ENCODE results near the gene HECTD3.

Gene HECTD3

DNA sequence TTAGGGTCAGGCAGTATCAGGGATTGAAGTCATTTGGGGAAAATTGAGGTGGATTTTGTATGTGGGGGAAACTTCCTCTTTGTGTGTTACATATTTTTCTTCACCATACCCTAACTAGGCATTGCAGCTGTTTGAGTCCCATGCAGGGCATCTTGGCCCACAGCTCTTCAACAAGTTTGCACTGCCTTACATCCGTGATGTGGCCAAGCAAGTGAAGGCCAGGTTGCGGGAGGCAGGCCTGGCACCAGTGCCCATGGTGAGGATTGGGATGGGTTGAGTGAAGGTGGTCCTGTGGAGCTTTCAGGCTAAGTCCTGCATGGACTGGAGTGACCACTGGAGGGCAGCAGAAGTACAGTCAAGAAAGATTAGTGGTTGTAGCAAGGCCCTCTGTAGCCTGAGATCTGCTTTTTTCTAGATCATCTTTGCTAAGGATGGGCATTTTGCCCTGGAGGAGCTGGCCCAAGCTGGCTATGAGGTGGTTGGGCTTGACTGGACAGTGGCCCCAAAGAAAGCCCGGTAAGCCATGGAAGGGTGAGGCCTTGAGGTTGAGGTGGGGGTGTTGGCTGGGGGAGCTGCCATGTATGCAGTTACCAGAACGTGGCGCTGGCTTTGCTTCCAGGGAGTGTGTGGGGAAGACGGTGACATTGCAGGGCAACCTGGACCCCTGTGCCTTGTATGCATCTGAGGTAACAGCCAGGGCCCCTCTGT lies 3.4 kb upstream of the HECTD3 start:
- peak; percentile 72 for DNase-seq (ENCODE audit: low read depth)
- no peak overlapping the region for H3K4me3 ChIP-seq (ENCODE audit: low read depth, low read length)
- TF ChIP-seq, protein P1, sequence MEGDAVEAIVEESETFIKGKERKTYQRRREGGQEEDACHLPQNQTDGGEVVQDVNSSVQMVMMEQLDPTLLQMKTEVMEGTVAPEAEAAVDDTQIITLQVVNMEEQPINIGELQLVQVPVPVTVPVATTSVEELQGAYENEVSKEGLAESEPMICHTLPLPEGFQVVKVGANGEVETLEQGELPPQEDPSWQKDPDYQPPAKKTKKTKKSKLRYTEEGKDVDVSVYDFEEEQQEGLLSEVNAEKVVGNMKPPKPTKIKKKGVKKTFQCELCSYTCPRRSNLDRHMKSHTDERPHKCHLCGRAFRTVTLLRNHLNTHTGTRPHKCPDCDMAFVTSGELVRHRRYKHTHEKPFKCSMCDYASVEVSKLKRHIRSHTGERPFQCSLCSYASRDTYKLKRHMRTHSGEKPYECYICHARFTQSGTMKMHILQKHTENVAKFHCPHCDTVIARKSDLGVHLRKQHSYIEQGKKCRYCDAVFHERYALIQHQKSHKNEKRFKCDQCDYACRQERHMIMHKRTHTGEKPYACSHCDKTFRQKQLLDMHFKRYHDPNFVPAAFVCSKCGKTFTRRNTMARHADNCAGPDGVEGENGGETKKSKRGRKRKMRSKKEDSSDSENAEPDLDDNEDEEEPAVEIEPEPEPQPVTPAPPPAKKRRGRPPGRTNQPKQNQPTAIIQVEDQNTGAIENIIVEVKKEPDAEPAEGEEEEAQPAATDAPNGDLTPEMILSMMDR (IDR thresholded peaks at IDR 0.05; ENCODE audit: low read depth, low read length, missing control alignments): peak; percentile 92

DNA sequence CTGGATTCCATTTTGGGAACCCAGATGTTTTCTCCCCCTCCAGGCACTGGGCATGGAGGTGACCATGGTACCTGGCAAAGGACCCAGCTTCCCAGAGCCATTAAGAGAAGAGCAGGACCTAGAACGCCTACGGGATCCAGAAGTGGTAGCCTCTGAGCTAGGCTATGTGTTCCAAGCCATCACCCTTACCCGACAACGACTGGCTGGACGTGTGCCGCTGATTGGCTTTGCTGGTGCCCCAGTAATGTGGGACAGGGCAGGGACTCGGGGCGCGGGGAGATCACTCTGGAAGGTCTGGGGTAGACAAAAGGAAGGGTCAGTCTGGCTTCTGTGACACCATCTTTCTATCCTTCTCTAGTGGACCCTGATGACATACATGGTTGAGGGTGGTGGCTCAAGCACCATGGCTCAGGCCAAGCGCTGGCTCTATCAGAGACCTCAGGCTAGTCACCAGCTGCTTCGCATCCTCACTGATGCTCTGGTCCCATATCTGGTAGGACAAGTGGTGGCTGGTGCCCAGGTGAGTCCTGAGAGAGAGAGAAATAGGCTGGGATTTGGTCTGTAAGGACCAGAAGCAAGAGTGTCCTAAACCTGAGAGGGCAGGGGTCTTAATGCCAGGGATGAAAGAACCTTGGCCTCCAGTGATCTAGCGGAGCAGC lies 2.6 kb upstream of the HECTD3 start:
- no peak for DNase-seq (ENCODE audit: low read depth)
- TF ChIP-seq, protein P1 (IDR thresholded peaks at IDR 0.05; ENCODE audit: low read depth, low read length, missing control alignments): no peak
- H3K4me3 ChIP-seq (ENCODE audit: low read depth, low read length): no peak overlapping the region

DNA sequence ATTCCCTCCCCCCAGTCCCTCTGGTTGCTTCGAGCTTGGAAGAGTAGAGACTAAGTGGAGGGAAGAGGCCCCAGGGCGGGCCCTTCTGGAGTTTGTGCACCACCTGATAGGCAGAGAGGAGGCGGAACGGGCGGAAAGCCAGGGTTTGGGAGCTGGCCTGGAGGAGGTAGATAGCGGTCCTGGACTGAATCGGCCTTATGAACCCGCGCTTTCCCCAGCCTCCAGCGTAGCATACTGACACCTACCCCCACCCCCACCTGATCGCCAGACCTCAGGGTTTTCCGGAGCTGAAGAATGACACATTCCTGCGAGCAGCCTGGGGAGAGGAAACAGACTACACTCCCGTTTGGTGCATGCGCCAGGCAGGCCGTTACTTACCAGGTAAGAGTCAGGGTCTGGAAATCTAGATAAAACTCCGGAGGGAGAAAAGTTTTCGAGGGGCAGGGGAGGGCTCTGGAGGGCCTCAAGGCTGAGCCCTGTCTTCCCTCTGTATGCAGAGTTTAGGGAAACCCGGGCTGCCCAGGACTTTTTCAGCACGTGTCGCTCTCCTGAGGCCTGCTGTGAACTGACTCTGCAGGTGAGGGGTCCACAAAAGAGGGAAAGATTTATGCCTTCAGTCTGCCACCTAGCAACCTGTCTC lies 1.6 kb upstream of the HECTD3 start:
- H3K4me3 ChIP-seq (ENCODE audit: low read depth, low read length): peak overlapping the region; percentile 93
- TF ChIP-seq, protein P1 (IDR thresholded peaks at IDR 0.05; ENCODE audit: low read depth, low read length, missing control alignments): no peak
- no peak for DNase-seq (ENCODE audit: low read depth)

DNA sequence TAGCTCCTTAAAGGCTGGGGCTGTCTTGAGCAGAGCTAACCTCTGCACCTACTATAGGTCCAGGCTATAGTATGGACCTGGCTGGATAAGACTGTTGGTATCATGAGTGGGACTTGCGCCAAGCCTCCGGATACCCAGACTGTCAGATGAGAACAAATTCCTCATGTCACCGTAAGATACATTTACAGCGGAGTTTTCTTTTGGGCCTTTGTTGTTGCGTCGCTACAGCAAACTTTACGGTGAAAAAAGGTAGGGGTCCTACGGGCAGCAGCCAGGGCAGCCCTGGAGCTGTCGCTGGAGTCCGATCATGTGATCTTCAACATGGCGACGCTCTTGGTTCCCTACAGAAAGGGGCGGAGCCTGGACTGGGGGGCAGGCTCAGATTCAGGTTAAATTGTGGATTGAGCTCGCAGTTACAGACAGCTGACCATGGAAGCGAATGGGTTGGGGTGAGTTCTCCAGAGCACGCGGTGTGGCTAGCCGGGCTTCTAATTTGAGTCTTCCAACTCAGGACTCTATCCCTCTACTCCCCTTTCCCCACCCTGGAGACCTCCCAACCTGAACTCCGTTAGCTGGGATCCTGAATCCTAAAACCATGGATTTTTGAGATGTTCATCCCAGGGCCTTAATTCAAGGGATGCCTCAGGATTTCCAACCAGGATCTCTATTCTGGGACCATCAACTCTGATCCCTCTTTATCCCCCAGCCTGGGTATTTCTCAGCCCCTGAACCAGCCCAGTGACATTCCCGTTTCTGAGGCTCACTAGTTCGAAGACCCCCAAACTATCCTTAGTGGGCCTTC lies 914 bp upstream of the HECTD3 start, which contains the start of gene UROD:
TSS of gene UROD (plus strand) at position 418 of the 802 bp plus-strand sequence. CDS start at position 430, 12 bp downstream.
- peak within 1 kb of the TSS; percentile 93 for H3K4me3 ChIP-seq (ENCODE audit: low read depth, low read length)
- DNase-seq (ENCODE audit: low read depth): peak; percentile 93
- TF ChIP-seq, protein P1 (IDR thresholded peaks at IDR 0.05; ENCODE audit: low read depth, low read length, missing control alignments): no peak

DNA sequence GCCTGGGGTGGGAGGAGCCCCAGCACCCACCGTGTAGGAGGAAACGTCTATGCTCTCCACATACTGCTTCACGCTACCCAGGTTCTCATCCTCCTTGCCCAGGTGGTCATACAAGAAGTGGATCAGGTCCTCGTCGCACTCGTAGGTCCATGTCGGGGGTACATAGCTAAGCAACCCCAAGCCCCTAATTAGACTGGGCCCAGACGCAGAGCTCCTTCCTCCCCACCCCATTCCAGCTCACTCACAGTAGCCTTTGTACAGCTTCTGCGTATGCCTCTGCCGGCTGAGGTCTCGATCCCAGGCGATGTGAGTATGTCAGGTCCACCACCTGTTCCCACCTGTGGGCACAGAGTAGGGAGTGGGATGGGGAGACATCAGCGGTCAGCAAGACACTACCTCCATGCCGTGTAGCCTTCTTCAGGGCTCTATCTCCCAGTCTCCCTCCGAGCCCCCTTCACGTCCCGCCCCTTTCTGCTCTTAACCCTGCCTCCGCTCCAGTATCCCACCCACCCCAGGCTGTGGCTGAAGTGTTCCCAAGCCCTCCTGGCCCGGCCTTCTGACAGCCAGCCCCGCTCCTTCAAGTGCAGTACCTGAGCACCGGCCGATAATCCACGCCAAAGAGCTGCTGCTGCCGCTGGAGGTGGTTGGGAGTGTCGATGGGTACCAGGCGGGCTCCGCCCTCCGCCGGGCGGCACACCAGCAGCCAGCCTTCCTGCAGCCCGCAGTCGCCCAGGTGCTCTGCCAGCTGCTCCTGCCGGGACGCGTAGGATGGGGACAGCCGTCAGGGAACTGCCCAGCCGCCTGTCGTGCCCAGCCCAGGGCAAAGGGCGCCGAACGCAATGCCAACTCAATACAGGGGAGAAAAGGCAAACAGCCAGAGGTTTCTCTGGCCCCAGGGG lies 919 bp downstream of the HECTD3 start:
- no peak for DNase-seq (ENCODE audit: low read depth)
- peak overlapping the region; percentile 93 for H3K4me3 ChIP-seq (ENCODE audit: low read depth, low read length)
- TF ChIP-seq, protein P1 (IDR thresholded peaks at IDR 0.05; ENCODE audit: low read depth, low read length, missing control alignments): no peak

All from GM12864 (cell line).